IPS-NIHi11 (cell line): ENCODE measurements around the gene RAPGEF6.
"Not testable (repeated sequence)": the region's sequence is repeated elsewhere in the genome, so short reads cannot be mapped to it uniquely, and the experiment has no call there.

Experiments
- DNase-seq: peaks from one replicate; pipeline ENCODE4 v3.0.0; 2012; ENCODE audit warnings: mixed read lengths, low spot score

The RAPGEF6 gene

DNA sequence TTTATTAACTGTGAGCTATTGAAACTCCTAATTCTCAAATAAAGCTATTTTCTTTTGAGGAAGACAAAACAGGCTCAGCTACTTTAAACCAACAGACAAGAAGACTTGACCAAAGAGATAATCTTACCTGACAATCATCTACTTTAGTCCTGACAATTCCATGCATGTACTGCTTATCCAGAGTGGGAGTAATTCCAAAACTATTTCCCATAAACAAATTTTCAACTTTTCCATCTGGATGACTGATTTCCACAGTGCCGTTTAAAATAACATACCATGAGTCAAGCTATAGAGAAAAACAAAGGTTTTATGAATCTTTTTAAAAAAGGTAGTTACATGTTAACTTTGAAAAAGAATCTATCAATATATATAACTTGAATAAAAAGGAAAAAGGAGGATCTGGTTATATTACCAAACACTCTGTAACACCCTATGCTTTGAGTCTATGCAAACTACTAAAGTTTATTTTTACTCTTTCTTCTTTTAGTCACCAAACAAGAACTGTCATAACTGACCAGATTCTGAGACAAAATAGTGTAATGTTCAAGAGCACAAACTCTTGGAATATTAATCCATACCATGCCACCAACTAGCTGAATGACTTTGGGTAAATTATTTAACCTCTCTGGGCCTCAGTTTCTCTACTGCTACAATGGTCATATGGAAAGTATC, 129.7 kb downstream of the RAPGEF6 start:
- no peak for DNase-seq

DNA sequence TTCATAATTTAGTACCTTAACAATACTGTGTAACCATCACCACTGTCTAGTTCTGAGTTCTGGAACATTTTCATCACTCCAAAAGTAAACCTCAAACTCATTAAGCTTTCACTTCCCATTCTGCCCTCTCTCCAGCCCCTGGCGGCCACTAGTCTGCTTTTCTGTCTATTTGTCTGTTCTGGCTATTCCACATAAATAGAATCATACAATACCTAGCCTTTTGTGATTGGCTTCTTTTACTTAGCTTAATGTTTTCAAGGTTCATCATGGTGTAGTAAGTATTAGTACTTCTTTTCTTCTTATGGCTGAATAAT, 138.7 kb downstream of the RAPGEF6 start:
- no peak for DNase-seq

DNA sequence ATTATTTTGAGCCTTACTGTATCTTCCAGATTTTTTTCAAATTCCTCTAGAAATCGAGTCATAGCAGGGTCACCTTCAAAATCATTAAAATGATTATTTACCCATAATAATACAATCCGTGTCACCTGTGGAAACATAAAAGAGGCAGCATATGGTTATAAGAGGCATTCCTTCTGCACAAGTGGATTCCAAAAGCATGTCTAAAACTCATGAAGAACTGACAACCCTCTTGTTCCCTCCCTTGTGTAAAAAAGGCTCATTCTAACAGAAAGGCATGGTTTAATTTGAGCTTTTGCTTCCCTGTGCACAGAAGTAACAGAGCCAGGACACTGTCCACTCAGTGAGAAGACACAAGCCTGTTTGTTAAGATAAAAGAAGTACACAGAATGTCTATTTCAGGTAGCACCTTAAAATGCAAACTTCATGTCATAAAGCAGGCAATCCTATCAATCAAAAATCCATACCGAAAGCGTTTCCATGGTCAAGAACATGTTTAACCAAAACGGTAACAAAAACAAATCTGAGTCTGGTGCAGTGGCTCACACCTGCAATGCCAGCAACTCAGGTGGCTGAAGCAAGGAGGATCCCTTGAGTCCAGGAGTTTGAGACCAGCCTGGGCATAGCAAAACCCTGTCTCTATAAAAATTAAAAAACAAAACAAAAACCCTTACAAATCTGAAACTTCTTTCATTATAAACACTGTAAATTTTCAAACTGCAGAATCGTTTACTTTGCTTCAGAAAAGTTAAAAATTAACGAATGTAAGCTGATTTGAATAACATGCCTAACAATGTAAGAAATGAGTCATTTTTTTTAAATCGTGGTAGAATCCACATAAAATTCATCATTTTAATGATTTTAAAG, 139.3 kb downstream of the RAPGEF6 start:
- no peak for DNase-seq

DNA sequence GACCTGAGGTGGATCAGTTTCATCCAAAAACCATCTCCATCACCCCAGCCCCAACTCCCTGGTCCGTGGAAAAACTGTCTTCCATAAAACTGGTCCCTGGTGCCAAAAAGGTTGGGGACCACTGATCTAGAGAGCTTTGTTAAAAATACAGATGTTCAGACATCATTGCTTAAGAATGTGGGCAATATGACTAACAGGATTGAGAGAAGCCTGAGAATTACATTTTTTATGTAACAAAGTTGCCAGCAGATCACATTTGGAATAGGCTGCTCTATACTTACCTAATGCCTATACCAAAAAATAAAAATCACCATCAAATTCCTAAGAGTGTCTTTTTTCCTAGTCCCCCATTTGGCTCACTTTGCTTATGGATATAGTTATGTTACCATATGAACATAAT, 143.3 kb downstream of the RAPGEF6 start:
- no peak for DNase-seq

DNA sequence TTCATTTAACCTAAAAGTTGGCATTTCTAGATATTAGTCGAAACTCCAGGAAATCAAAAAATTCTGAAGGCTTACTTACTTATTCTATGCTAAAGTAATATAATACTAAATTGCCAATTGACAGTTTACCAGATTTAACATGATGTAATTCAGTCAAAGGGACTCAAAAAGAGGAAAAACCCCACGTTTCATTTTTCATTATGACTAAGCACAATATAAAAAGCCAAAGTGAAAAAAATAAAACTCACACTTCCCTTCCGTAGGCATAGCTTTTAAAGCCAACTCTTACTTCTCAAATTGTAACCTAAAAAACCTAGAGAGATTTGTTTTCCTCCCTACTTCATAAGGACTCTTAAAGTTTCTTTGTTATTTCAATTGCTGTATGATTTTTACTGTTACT, 146.6 kb downstream of the RAPGEF6 start:
- no peak for DNase-seq

DNA sequence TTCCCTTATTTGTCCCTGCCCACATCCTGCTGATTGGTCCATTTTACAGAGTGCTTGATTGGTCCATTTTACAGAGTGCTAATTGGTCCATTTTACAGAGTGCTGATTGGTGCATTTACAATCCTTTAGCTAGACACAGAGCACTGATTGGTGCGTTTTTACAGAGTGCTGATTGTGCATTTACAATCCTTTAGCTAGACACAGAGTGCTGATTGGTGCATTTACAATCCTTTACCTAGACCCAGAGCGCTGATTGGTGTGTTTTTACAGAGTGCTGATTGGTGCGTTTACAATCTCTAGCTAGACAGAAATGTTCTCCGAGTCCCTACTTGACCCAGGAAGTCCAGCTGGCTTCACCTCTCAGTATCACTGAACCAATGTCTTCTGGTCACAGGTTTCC, 147.7 kb downstream of the RAPGEF6 start:
- DNase-seq = not testable (repeated sequence)

DNA sequence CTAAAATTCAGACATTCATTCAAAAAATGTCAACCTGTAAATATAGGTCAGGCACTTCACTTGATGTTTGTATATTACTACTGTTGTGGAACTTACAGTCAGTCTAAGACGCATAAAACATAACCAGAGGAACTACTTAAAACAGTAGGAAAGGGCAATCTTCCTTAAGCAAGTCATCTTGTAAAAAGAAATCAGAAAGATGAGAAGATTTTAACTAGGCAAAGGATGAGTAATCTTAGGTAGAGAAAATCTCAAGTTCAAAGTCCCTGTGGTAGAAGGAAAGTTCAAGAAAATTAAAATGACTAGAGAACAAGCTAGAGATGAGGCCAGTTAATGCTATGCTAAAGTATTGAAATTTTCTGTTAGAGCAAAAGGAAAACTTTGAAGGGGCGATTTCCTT, 152.4 kb downstream of the RAPGEF6 start:
- DNase-seq = no peak

DNA sequence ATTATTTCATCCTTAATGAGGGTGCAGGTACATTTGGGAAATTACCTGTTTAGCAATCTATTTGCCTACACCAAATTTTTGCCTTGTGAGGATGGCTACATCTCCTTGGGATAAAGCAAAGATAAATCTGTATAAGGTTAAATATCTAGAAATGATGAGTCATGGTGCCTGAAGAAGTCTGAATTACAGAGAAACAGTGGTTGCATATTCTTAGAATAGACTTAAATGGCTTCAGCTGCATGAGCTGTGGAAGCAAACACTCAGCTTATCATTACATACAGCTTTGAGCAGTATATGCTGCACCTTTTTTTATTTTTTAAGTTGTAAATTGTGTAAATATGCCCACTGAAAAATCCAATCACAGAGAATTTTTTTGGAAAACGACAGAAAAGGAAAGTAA, 153.5 kb downstream of the RAPGEF6 start:
- no peak for DNase-seq

DNA sequence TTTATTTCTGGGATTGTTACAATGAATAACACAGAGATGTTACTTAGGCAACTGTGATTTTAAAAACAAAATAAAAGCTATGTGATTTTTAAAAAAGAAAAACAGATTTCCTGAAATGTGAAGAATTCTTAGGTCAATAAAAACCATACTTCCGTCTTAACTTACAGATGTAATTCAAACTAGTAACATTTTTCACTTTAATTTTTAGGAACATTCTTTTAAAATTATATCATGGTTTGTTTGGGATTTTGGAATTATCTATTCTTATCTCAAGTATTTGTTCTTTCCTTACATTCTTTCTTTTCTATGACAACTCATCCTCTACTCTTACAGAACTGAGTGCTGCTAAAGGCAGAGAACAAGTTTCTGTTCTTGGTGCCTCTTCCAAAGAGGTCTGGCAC, 159.5 kb downstream of the RAPGEF6 start:
- DNase-seq = no peak

DNA sequence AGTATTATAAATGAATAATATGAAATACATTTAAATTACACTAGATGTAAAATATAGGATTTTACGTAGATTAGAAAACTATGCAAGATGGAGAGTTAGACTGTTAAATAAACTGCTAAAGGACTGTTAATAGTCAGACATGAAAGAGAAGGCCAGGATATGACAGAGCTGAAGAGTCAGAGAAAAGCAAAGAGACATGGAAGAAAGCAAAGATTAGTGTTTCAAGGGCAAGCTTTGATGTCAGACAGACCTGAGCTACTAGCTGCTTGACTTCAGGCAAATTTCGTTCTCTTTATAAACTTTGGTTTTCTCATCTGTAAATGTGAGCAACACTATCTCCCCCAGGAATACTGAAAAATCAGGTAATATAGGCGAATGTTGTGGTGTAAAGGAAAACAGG, 161.3 kb downstream of the RAPGEF6 start:
- DNase-seq = no peak

DNA sequence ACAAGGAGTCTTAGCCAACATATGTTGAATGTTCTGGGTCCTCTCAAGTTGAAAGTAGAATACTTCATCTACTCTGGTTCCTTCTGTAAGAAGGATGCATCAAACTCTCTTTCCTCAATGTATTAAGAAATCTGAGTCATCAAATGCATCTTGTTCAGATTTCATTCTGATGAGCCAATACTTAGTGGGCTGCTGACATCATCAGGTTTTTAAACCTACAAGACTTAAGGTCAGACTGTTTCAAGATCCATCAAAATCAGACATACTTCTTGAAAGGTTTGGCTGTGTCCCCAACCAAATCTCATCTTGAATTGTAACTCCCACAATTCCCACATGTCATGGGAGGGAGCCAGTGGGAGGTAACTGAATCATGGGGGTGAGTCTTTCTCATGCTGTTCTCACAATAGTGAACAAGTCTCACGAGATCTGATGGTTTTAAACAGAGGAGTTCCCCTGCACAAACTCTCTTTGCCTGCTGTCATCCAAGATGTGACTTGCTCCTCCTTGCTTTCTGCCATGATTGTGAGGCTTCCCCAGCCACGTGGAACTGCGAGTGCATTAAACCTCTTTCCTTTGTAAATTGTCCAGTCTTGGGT, 168.8 kb downstream of the RAPGEF6 start:
- DNase-seq = no peak

DNA sequence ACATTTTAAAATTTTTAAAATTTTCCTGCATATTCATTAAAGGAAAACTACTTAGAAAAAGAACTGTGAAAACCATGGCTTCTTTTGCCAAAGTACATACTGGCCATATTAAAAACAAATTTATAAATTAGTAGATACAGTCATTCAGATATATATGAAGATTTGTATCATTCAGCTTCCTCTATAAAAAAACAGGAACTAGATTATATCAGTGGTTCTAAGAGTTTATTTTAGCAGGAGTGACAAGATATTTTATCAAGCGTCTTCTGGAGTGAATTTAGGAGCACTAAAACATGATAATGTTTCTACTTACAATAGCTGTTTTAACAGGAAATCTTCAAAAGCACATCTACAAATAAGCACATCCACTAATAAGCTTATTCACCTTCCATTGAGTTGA, 171.4 kb downstream of the RAPGEF6 start:
- no peak for DNase-seq

DNA sequence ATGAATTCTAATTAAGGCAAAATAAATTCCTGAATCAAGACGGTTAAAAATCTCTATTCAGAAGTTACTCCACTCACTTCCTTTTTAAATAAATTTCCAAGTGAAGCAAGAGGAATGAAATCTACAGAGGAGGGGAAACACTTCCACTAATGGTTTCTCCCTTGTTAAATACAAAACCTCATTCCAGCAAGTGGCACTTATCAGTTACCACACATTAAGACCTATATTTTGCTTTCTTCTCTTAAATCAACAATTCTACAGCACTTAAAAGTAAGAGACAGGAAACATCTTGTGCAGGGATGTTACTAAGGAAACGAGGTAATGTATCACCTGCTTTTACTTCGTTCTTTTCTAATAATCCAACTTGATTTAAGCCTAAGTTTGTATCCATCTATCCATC, 172.6 kb downstream of the RAPGEF6 start:
- no peak for DNase-seq

DNA sequence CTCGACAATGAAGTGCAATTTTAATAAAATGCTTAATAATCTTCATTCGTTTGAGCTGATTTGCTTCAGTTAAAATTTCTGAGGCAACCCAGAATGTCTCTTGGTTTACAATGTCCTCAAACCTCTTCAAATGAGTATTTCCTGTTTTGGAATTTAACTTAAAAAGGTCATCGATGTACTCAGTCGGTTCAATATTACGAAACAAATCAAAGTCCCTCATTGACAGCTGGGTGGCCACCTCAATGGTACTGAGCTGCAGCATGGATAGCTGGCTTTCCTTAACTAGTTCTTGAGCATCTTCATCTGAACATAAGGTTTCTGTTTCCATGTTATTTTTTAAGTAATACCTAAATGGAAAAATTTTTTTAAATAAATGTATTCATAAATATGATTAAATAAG, 173.3 kb downstream of the RAPGEF6 start:
- no peak for DNase-seq

DNA sequence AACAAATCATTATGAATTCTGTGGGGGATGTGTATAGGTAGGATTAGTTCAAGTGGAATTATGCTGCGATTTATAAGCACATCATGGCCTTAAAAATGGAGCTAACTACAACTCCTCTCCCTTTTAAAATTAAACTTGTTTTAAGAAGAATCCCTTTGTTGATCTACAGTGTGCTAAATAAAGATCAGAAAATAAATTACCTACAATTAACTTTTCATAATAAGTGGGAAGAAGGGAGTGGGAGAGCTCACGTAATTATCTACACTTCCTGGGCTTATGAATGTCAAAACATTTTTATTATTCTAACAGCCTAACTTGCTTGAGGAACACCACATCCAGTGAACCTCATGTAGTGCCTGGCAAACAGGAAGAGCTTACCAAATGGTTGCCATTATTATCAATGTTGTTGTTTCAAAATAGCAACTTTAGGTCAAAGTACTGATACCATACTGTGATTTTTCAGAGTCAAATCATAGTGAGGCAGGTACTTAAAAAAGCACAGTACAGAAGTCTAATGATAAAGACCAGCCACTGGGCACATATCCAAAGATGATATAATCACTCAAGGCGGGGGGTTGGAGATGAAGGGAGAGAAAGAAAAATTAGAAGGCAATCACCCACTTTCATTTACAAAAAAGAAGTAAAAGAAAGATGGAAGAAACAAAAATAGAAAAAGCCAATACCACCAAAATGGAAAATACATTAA, 174.0 kb downstream of the RAPGEF6 start:
- DNase-seq = no peak

DNA sequence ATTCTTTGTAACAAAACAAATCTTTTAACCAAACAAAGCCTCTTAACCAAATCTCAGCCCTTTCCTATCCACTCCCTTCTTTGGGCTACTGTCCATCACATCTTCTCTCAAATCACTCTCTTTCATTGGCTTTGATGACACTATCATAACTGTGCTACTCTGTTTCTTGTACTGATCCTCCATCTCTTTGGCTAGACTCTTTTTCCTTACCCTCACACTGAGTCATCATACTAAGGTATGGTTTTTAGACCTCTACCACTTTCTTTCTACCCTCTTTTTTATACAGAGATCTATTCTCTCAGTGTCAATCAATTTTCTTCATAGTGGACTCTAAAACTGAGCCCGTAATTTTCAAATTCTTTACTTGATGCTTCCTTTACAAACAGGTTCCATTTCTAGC, 174.9 kb downstream of the RAPGEF6 start:
- DNase-seq = no peak

DNA sequence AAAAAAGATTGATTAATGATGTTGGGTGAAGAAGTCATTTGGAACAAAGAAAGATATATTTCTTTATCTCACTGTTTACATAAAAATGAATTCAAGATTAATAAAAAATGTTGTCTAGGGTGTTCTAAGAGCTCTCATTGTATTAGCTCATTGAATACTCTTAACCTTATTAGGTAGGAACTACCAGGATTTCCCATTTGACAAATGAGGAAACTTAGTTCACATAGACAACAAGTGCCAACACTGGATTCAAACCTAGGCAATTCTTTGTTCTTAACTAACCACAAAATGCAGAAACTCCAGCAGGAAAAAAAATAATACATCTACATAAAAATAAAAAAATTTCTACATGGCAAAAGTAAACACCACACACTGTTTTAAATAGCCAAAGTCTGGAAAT, 175.8 kb downstream of the RAPGEF6 start:
- no peak for DNase-seq

DNA sequence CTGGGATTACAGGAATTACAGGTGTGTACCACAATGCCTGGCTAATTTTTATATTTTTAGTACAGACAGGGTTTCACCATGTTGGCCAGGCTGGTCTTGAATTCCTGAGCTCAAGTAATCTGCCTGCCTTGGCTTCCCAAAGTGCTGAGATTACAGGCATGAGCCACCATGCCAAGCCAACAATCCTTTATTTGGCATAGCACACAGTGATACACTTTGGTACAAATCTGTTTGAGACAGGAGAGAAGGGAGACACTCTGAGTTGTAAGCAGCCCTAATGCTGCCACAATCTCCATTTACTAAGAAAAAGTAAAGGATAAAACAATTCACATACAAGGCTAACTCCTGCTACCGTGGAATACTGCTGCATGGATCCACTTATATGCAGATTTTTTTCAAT, 177.8 kb downstream of the RAPGEF6 start:
- DNase-seq = no peak

DNA sequence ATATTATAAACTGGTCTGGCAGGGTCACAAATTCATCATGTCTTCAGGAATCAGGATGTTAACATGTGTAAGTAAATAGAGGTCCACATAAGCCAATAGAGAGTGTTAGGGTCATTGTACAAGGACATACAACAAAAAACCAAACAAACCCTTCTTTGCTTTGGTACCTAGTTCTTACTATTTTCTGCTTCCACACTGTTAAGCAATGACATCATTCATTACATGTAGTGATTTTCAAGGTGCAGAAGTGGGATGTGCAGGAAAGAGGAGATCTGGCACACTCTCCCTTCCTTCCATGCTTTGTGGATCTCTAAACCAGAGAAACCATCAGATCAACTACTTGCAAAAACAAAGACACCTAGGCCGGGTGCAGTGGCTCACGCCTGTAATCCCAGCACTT, 184.1 kb downstream of the RAPGEF6 start:
- DNase-seq = no peak

DNA sequence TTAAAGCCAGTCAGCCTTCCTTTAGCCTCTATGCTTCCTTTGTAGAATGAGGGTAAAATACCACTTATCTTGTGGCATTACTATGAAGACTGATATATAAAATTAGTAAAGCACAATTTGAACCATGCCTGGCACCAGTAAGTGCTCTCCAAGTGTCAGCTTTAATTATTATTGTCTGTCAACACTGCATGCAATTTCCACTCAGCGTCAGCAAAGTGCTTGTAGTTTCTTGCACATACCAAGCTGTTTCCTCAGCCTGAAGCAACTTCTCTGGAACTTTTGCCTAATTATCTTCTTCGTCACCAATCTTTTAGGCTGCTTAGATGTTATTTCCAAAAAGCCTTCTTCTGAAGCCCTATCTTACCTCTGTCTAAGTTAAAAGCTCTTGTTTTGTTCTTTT, 193.8 kb downstream of the RAPGEF6 start:
- DNase-seq = no peak

DNA sequence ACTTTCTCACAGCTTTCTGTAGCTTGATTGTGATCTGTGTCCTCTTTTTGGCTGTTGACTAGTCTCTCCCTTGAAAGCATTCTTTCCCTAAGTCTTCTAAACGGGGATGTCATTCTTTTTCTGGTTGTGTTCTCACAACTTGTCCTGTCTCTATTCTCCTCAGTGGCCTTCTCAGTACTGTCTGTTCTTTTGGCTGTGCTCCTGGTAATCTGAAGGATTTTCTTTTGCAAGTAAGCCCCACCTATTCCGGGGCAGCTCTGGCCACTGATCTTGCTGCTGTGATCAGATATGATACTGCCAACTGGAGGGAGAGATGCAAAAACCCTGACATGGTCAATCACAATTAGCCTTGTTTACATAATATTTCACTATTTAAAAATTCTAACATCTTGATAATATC, 198.9 kb downstream of the RAPGEF6 start:
- no peak for DNase-seq

DNA sequence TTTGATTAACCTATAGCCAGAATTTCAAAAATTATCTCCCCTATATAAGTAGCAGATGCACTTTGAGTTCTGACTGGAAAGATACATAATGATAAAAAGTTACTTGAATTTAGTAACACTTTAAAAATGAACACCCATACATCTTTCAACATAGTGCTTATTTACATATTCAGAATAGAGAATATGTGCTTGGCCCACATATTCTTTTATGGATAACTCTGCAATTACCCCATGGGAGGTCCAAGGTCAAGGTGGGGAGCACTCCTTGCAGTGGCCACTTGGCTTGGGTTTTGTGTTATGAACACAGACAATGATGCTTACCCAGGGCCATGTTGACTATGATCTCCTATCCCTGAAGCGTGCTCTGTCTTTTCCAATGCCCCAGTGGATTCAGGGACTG, 201.9 kb downstream of the RAPGEF6 start:
- DNase-seq = no peak

DNA sequence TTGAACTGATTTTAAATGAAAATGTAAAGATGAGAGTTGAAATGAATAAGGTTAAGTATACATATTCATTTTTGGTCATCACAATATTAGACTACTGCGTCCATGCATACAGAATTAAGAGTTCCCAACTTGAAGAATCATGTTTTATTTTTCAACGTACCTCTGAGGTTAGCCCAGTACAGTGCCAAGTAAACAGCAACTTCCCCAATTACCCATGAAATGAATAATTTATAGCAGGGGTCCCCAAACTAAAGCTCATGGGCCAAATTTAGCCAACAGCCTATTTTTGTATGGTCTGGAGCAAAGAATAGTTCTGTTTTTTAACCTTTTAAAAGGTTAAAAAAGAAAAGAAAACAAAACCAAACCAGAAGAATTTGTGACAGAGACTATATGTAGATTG, 203.2 kb downstream of the RAPGEF6 start:
- DNase-seq = no peak
